DMS153 (cell line): ENCODE results near the gene CA11.
A peak's percentile ranks its signal among the peaks of the same experiment; 100 is the strongest.

ENCODE experiments used
- DNase-seq: peaks from one replicate; lab custom pipeline; 2025; lab: John Stamatoyannopoulos, UW

Gene CA11

GRCh38 chr19:48628486-48629296, 17.3 kb downstream of the CA11 start:
- no peak for DNase-seq

DNA sequence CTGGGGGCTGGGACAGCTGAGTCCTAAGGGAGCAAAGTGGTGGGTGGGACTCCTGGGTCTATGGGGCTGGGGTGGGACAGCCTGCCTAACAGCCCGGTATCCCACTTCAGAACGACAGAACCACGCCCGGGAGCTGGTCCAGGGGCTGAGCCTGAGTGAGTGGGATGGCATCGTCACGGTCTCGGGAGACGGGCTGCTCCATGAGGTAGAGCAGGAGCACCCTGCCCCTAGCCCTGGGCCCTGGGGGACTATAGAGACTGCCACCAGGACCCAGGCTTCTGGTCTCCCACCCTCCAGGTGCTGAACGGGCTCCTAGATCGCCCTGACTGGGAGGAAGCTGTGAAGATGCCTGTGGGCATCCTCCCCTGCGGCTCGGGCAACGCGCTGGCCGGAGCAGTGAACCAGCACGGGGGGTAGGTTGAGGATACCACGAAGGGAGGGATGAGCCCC, 18.1 kb downstream of the CA11 start:
- DNase-seq = no peak

GRCh38 chr19:48627201-48627864, 18.7 kb downstream of the CA11 start:
- DNase-seq = no peak

- DNase-seq = no peak
Measured at GRCh38 chr19:48625891-48626327, 20.1 kb downstream of the CA11 start.

DNA sequence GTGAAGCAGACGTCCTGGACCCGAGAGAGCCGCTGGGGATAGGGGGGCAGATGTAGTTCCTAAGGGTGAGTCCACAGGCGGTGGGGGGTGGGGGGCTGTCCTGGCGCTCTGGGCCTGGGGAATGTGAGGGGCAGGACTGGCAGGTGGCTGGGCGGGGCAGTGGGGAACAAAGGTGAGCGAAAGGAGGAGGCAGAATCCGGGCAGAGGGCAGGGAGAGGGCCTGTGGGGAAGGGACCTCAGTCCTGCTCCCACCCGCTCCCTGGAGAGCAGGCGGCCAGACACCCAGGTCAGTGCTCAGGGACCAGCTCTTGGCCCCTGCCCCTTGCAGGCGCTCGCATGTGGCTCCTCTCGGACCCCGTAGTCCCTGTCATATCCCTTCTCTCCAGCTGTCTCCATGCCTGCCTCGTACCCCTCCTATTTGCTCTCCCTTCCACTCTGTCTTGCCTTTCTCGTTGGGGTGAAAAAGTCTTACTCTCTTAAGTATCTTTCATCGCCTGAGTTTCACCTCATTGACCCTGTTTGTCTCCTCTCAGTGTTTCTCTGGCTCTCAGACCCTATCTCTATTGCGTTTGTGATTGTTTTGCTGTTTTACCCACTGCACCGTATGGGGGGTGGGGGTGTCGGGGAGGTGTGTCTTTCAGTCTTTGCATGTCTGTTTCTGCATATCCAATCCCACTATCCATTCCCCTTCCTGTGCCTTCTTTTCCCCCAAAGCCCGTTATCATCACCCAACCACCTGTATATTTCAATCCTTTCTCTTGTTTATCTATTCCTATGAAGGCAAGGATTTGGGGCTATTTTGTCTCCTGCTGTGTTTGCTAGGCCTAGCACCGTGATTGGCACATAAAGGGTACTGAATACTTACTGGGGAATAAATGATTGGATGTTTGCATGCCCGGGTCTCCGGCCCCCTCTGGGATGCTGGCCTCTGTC, 20.9 kb downstream of the CA11 start:
- DNase-seq = no peak

- peak; percentile 96 for DNase-seq
Measured at GRCh38 chr19:48624067-48624594, 21.9 kb downstream of the CA11 start.

- no peak for DNase-seq
Measured at GRCh38 chr19:48623556-48624066, 22.4 kb downstream of the CA11 start.

GRCh38 chr19:48619692-48620585, 26.0 kb downstream of the CA11 start:
- no peak for DNase-seq

GRCh38 chr19:48618916-48619691, 26.9 kb downstream of the CA11 start, which contains the start of the genes RPL18 and SPHK2:
RPL18 (minus strand) TSS chr19:48619178; CDS start chr19:48619143, 35 bp downstream.
SPHK2 (plus strand) TSS chr19:48619506; CDS start chr19:48620515, 1,009 bp downstream.
- DNase-seq = peak; percentile 99

- no peak for DNase-seq
Measured at GRCh38 chr19:48618278-48618915, 27.6 kb downstream of the CA11 start.

- DNase-seq = no peak
Measured at GRCh38 chr19:48617146-48617937, 28.6 kb downstream of the CA11 start.

DNA sequence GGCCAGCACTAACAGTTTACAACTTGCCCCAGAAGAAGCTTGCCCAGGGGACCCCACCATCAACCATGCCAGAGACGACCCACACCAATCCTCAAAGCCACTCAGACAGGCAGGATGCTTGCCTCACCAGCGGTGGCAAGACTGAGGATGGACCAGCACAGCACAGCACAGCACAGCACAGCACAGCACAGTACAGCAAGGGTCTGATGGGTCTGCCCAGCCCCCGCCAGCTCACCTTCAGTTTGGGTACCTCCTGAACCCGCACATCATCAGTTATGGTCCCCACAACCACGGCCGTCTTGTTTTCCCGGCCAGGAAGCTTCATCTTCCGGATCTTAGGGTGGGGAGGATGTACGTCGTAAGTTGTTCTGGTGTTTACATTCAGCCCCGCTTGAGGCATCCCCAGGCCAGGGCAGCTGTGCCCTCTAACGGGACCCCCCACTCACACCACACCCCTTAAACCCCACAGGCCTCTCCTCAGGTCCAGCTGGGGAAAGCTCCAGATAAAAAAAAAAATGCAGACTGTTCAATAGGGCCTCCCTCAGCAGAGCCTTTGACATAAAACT, 29.4 kb downstream of the CA11 start:
- no peak for DNase-seq

GRCh38 chr19:48616041-48616436, 29.9 kb downstream of the CA11 start:
- no peak for DNase-seq

DNA sequence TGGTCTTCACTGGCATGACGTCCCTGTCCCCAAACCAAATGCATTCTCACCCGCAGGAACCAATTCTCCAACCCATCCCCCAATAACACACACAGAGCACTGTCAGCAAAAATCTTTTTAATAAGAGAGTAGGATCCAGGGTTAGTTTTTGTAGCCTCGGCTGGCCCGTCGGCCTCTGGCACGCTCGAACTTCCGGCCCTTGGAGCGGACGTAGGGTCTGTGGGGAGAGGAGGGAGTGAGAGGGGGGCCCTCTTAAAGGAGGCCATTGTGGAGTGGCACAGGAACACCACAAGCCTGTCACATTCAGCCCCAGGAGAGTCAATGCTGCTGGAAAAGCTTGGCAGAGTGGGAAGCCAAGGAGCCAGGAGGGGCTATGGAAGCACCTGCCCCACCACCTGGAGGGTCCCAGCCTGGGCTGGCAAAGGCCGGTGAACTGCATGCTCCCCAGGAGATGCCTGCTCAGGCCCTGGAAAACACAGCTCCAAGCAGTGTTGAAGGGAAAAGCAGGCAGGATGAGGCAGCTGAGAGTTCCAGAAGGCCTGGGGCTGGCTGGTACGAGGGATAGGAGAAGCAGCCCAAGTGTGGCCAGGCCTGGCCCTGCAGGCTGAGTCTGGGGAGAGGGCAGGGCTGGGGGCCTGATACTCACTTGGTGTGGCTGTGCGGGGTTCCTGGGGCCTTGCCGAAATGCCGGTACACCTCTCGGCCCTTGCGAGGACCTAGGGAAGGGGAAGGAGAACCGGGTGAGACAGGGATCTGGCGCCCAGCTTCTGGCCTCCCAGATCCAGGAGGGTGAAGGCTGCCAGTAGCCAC, 30.6 kb downstream of the CA11 start:
- no peak for DNase-seq

DNA sequence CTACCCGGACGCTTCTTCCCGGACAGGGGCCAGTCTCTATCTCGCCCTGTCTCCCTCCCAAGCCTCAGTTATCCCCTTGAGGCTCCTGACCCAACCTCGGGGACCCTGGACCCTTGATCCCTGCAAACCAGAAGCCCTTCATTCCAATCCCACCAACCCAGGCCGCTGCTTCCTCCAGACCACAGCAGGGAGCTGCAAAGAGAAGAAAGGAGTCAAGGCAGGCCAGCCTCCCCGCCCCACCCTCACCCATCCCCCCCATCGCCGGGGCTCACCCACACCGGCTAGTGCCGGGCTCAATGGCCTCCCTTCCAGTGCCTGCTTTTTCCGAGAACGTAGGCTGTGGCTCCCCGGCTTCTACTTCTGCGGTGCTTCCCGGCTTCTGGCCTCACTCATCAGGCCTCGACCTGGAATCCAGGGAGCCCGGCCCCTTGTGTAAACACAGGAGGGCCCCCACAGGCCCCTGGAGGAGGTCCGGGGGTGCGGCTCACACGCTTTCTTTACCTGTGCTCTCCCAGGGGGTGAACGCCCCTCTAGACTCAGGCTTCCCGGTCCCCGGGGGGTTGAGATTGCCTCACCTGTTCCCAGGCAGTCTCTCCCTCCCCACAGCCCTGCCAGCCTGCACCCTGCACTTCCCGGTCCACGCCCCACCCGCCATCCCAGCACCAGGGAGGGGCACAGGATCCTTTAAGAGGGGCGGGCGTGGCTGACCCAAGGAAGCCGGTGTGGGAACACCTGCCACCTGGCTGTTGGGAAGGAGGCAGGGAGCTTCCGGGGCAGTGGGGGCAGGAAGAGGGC, 31.4 kb downstream of the CA11 start, which contains the start of gene FAM83E:
FAM83E (minus strand) TSS at position 641 of the 795 bp plus-strand sequence. CDS start 1,704 bp downstream, outside the sequence.
- peak; percentile 94 for DNase-seq

DNA sequence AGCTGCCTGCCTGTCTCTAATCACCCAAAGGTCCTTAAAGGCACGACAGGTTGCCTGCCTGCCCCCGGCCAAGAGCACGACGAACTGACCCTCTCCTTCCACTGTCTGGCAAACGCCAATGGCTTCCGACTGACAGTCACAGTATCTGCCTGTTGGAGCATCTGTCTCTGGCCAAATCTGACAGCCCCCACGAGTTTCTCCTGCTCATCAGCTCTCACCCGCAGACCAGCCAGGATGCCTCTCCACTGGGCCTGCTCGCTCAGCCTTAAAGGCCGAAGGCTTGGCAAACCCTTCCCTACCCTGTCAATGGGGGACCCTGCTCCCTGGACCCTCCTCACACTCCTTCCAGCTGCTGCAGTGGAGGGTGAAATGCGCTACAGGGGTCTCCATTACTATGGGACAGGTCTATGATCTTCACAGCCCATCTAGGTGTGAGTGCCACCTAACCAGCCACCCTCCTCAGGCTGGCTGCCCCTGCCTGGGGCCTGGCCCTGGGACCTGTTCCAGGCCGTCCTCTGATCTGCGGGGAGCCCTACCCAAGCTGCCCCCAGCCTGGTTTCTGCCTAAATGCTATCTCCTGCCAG, 32.0 kb downstream of the CA11 start:
- DNase-seq = no peak
